Bronchial epithelial cell (primary cell): ENCODE results near the gene SAMD1. TPM values are rescaled to one million over a fixed set of nuclear protein-coding genes. Genes with fewer than 3 reads are reported as not detected.
A peak's percentile ranks its signal among the peaks of the same experiment; 100 is the strongest.

Experiments used
- DNase-seq: peaks from one replicate; pipeline ENCODE4 v3.0.0-alpha.2; 2010; ENCODE audit warnings: low read depth
- FAIRE-seq: peaks from 2 replicates; lab custom pipeline; 2011; peaks lifted over from hg19 to GRCh38; lab: Jason Lieb, UNC
- H3K27me3 ChIP-seq: 2 replicates; pipeline ENCODE4 v1.5.1; 2011; ENCODE audit warnings: low read length; ENCODE audit not compliant: control insufficient read depth, insufficient read depth
- H3K36me3 ChIP-seq: 2 replicates; pipeline ENCODE4 v1.5.1; 2011; ENCODE audit warnings: low read length; ENCODE audit not compliant: control insufficient read depth, insufficient read depth
- H3K4me3 ChIP-seq: 2 replicates; pipeline ENCODE4 v1.5.1; 2011; ENCODE audit warnings: mild to moderate bottlenecking, low read depth, low read length, control low read depth
- total RNA-seq: library from RNA; depleted of rRNA; stranded (reverse); fragments of >200 nt; gene quantifications from 2 replicates; pipeline ENCODE4 v1.2.1, GENCODE V29; 2014
- TF ChIP-seq, protein P1 (sequence below): IDR thresholded peaks from 2 replicates; pipeline ENCODE4 v1.5.1; 2011; ENCODE audit warnings: mild to moderate bottlenecking, moderate library complexity, low read length, control low read depth, inconsistent platforms; ENCODE audit not compliant: insufficient read depth, severe bottlenecking

SAMD1 gene
- total RNA-seq, 1 donor from 2014 or later, result 16.8 TPM

DNA sequence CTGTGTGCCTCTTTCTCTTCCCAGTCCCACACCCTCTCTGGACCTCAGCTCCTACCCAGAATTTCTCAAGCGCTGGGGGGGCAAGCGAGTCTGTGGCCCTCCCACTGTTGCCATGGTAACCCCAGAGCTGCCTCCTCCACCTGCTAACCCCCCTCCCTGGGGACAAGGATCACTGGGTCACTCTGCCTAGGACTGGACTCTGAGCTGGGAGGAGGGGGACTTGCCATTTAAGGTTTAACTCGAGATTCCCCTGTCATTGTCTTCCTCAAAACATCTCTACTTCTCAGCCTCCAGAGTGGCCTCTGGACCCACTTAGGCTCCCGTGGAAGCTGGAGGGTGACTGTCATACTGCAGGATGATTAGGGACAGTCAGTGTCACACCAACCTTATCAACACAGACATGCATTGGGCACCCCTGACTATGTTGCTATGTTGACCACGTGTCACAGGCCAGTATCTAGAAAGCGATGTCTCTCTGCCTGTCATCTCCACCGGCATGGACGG is 30.8 kb downstream of the SAMD1 start:
- DNase-seq (no peak), FAIRE-seq (no peak)
- TF ChIP-seq, protein P1, sequence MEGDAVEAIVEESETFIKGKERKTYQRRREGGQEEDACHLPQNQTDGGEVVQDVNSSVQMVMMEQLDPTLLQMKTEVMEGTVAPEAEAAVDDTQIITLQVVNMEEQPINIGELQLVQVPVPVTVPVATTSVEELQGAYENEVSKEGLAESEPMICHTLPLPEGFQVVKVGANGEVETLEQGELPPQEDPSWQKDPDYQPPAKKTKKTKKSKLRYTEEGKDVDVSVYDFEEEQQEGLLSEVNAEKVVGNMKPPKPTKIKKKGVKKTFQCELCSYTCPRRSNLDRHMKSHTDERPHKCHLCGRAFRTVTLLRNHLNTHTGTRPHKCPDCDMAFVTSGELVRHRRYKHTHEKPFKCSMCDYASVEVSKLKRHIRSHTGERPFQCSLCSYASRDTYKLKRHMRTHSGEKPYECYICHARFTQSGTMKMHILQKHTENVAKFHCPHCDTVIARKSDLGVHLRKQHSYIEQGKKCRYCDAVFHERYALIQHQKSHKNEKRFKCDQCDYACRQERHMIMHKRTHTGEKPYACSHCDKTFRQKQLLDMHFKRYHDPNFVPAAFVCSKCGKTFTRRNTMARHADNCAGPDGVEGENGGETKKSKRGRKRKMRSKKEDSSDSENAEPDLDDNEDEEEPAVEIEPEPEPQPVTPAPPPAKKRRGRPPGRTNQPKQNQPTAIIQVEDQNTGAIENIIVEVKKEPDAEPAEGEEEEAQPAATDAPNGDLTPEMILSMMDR, result no peak
- no peaks in the 10 kb centered on the region for H3K36me3 ChIP-seq
- H3K27me3 ChIP-seq, result peaks cover 7% of the 10 kb centered on the region
- H3K4me3 ChIP-seq, result no peak overlapping the region

DNA sequence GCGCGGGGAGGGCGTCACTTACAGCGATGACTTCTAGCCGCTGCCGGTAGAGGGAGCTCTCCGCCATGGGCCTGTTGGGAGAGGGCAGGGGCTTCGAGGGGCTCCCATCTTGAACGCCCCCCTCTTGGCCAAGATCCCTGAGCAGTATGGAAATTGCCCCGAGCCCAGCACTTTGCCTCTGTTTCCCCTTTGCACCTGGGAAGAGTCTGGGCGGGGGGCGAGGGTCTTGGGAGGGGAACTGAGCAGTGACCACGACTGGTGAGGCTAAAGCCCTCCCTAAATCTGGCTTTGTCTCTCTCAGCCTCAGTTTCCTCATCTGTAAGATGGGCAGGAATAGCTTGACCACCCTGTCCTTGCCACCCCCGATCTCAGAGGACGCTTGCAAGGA is 31.5 kb downstream of the SAMD1 start:
- FAIRE-seq (no peak), DNase-seq (no peak)
- Histone ChIP-seq H3K36me3 (no peaks in the 10 kb centered on the region), H3K27me3 (peaks cover 7% of the 10 kb centered on the region), H3K4me3 (no peak overlapping the region)
- TF ChIP-seq, protein P1, result peak; percentile 88

DNA sequence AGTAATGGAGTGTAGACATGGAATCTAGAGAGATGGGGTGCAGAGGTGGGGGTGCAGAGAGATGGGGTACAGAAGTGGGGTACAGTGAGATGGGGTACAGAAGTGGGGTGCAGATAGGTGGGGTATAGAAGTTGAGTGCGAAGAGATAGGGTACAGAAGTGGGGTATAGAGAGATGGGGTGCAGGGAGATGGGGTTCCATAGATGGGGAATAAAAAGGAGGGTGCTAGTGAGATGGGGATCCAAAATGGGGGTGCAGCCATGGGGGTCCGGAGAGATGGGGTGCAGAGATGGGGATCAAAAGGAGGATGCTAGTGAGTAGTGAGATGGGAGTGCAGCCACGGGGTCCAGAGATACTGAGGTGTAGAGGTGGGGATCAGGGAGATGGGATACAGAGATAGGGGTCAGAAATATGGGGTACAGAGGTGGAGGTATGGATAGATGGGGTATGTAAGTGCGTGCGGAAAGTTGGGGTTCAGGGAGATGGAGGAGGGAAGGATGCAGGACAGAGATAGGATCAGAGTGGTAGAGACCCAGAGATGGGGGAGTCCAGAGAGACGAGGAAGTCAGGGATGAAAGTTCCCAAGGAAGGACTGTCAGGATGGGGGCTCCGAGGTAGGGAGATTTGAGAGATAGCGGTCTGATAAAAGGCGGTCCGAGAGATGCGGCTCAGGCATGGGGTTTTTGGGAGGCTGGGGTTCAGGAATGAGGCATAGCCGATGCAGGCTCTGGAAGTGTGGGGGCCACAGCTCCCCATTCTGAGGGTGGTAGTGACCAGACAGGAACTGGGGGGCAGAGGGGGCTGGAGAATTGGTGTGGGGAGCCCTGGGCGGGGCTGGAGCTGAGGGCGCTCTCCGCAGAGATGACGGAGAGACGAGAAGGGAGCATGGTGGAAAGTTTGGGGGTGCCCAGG is 32.1 kb downstream of the SAMD1 start:
- FAIRE-seq, result no peak
- DNase-seq, result no peak
- peaks cover 7% of the 10 kb centered on the region for H3K27me3 ChIP-seq
- H3K4me3 ChIP-seq, result no peak overlapping the region
- TF ChIP-seq, protein P1, result no peak
- no peaks in the 10 kb centered on the region for H3K36me3 ChIP-seq

DNA sequence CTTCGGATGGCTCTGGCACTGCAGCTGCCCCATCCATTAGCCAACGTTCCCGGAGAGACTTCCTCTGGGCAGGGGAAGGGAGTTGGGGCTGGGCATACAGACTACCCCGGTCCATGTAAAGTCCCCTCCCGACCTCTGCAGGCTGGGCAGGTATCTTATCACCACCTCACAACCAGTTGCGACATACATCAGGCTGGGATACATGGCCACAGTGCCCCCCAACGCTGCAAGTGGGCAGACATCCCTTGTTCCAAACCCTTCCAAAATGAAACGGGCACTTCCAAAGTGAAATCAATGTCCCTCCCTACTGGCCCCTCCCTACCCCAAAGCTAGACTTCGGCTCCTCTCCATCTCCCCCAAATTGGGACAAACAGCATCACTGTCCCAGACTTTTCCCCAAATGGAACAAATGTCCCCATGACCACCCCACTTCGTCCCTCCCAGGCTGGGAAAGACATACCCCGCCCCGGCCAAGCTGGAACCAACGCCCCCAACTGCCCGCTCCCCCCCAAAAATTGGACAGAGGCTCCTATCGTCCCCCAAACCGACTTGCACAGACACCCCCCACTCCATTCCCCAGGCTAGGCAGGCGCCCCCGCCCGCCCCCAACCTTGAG is 33.7 kb downstream of the SAMD1 start:
- Histone ChIP-seq H3K4me3 (no peak overlapping the region), H3K36me3 (no peaks in the 10 kb centered on the region), H3K27me3 (peaks cover 7% of the 10 kb centered on the region)
- FAIRE-seq (no peak), DNase-seq (no peak)
- TF ChIP-seq, protein P1, result no peak

DNA sequence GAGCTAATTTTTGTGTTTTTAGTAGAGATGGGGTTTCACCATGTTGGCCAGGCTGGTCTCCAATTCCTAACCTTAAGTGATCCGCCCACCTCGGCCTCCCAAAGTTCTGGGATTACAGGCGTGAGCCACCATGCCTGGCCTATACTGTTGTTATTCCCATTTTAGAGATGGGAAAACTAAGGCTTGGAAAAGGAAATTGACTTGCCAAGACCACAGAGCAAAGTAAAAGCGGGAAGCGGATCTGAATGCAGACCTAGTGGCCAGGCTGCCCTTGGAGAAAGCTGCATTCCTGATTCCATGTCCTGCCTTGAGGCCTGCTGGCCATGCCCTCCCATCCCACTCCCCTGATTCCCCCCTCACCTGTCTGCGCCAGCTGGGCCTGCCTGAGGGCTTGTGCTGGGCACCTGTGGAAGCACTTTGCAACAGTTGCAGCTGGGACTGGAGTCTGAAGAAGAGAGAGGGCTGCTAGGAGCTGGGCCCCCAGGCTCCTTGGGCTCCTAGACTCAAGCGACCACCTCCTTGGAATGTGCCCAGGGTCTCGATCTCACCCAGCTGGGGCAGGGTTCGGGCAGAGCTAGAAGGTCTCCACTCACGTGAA is 34.4 kb downstream of the SAMD1 start:
- FAIRE-seq, result no peak
- H3K36me3 ChIP-seq, result no peaks in the 10 kb centered on the region

More for the DNA sequence above, 34.4 kb downstream of the SAMD1 start:
- DNase-seq, result no peak
- no peak overlapping the region for H3K4me3 ChIP-seq
- TF ChIP-seq, protein P1, result no peak
- H3K27me3 ChIP-seq, result peaks cover 6% of the 10 kb centered on the region
